NCI-H2227 (cell line): Measurements from ENCODE around the gene OR5M3.

ENCODE experiments used
- DNase-seq: peaks from one replicate; lab custom pipeline; 2025; ENCODE audit not compliant: unreplicated experiment; lab: John Stamatoyannopoulos, UW

OR5M3 gene

DNA sequence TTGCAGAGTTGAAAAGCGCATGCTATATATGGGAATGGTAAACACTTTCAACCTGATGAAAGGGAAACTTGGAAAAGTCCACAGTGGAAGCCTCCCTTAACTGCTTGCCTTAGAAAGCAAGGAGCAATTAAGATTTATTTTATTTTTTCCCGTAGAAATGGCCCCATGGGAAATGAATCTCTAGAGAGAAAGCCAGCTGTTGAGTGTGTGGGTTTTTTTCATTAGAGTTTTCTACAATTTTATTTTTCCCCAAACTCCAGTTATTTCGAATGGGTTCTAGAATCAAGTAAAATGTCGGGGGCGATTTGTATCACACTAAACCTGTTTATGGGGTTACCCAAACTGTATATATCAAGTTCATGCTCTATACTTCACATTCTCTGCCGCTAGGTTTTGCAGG, at the start of gene OR5M3:
OR5M3 (minus strand) TSS at position 101 of the 400 bp plus-strand sequence. CDS start 2,855 bp downstream, outside the sequence.
- DNase-seq, result no peak

DNA sequence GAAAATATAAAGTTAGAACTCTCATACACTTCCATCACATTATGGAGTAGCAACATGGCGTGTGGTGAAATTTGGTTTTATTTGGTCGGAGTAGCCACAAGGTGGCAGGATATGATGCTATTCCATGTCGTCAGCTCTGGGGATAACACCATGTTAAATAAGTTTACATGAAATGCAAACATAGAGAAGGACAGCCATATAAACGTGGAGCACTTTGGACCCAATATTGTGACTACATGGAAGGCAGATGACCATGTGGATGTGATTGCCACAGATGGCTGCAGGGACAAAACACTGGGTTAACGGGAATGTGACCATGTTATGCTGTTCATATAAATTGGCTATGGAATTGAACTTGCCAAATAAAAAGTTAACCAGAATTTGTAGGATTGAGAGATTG, 48.9 kb upstream of the OR5M3 start:
- DNase-seq, result no peak

DNA sequence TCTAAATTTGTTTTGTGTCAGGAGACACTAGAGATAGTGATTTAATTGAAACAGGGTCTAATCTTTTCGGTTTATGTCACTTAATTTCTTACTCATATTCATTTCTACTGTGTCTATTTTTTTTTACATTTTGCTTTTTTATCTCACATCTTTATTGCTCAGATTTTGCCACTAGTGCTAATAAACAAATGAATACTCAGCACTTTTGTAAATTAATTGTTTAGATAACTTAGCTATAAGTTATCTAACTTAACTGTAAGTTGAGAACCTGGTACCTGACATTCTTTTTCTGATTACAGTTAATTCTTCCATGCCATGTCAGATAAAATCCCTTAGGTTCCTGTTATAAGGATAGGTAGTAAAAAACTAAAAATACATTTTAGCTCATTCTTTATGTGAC, 40.1 kb upstream of the OR5M3 start:
- DNase-seq, result no peak

DNA sequence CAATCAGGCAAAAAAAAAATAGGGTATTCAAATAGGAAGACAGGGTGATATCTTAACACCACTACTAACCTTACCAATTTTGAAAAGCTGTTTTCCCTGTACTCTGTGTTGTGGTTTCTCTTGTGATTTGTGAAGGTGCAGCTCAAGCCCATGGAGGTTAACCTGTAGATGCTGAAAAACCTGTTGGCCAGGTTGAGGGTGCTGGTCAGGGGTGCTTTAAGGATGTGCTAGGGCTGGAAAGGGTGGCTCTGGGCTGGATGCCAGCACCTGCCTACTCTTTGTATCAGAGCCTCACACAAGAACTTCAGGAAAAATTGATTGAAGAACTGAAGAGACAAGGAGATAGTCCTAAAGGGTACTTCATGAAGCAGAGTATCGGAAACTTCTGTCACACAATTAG, 36.3 kb upstream of the OR5M3 start:
- no peak for DNase-seq

DNA sequence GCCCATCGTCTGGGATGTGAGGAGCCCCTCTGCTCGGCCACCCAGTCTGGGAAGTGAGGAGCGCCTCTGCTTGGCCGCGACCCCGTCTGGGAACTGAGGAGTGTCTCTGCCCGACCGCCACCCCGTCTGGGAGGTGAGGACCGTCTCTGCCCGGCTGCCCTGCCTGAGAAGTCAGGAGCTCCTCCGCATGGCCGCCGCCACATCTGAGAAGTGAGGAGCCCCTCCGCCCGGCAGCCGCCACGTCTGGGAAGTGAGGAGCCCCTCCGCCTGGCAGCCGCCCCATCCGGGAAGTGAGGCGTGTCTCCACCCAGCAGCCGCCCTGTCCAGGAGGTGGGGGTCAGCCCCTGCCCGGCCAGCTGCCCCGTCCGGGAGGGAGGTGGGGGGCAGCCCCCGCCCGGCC, 23.9 kb upstream of the OR5M3 start:
- no peak for DNase-seq

DNA sequence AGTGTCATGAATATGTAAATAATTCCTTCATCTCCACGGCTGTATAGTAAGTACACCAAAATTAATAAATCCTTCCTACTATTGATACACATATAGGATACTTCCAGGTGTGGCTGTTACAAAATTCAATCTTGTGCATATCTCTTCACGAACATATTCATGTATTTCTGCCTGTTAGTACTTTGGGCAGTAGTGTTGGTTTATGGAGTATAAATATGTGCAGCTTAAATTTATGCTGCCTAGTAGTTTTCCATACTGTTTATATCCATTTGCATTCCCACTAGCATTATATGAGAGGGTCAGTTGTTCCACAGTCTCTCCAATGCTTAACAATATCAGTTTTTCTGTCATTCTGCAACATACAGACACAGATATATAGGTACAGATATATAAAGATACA, 22.0 kb upstream of the OR5M3 start:
- DNase-seq, result no peak

DNA sequence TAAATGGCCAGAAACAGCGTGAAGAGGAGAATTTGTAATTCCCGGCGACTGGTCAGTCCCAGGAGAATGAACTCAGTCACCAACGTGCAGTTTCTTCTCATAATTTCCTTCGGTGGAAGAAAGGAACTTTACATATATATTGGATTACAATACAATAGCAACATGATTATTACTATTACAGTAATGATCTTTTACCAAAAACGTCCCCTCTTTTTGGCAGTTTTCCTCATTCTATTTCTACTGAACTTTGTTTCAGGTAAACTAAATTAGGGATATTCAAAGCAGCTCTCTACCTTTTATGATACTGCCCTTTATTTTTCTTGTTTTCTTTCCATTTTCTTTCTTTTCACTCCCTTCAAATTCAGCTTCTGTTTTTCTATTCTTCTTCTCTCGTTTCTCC, 18.1 kb upstream of the OR5M3 start, which contains the start of gene OR5M8:
OR5M8 (minus strand) TSS at position 101 of the 400 bp plus-strand sequence; CDS start at position 101, 0 bp downstream.
- DNase-seq, result no peak

DNA sequence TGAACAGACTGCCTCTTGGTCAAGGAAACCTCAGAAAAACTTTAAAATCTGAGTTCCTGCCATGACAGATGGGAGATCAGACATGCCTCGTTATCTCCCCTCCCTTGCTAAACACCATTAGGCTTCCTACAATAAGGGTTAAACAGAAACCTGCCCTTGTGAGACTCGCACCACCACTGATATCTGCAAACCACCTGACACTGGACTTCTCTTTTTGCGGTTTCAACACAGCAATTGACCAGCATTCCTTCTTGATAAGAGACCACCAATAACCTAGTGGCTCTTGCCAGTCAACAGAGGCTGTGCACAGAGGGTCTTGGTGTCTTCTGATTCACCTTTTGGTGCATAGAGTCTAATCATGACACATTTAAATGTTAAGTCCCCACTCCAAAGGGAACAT, 13.6 kb upstream of the OR5M3 start:
- DNase-seq, result no peak

DNA sequence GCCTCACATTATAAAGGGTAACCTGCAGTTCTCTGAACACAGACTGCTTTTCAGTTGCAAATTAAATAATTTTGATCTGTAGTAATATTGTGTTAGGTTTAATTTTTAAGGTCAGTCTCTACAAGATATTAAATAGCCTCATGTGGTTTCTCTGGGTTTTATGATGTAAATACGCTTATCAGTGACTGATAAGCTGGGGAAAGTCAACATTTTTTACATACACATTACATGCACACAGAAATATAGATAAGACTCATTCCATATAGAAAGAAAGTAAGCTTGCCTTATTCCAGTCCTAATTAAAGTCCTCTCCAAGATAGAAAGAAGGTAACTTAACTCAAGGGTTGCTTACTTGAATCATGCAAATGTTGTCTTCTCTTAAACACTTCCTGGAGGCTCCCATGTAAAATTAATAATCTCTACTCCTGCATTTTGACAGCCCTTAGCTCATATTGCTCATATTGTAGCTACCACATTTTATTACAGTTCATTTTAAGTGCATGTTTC, 1.6 kb upstream of the OR5M3 start:
- DNase-seq, result no peak

DNA sequence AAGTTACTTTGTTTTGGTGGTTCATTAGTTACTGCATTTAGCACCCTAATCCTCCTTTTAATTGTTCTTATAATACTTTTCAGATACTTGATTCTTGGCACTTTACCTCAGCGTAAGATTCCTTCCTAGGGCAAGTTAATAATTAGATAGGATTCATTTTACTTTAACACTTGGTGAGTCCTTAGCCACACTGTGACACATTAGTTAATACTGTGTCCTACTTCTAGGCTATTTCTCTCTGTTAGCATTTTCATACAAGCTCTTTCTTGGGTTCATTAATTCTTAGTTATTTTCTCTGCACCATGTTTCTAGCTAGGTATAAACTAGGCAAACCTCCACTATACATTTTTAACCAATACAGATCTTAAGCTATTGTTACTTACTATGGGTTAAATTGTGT, 16.1 kb downstream of the OR5M3 start:
- no peak for DNase-seq

DNA sequence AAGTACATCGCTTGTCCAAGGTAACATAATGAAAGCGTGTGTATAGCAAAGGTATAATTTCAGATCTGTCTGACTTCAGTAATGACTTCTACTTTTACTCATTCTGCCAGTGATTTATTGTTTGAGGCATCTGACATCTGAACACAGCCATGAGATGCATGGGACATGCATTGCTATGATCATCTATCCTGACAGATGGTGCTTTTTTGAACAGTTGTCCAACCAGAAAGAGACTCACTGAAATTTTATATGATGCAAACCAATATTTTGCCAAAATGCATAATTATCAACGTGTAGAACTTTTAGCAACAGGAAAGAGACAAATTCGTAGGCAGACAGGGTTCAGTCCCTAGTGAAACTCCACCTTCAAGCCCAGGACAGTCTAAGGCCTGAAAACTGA, 19.6 kb downstream of the OR5M3 start:
- no peak for DNase-seq
